Islet precursor cell (in vitro differentiated cells): ENCODE data around the gene MUTYH.

ENCODE experiments used
- DNase-seq: peaks from one replicate; pipeline ENCODE4 v3.0.0-alpha.2; 2018

The MUTYH gene

GRCh38 chr1:45348609-45348965 is 8.3 kb upstream of the MUTYH start:
- DNase-seq = no peak

GRCh38 chr1:45348020-45348419 is 7.8 kb upstream of the MUTYH start:
- DNase-seq = no peak

GRCh38 chr1:45346473-45346872 is 6.2 kb upstream of the MUTYH start:
- no peak for DNase-seq

- DNase-seq = no peak
Observed at GRCh38 chr1:45345014-45345413, 4.8 kb upstream of the MUTYH start.

- no peak for DNase-seq
Observed at GRCh38 chr1:45344499-45344898, 4.3 kb upstream of the MUTYH start.

GRCh38 chr1:45340816-45341466 is 701 bp upstream of the MUTYH start:
- DNase-seq = no peak

- DNase-seq = peak; percentile 58
Observed at GRCh38 chr1:45337630-45338325, 2.5 kb downstream of the MUTYH start.

GRCh38 chr1:45335855-45336324 is 4.3 kb downstream of the MUTYH start:
- DNase-seq = no peak

GRCh38 chr1:45334308-45335245 is 5.7 kb downstream of the MUTYH start:
- peak; percentile 70 for DNase-seq

GRCh38 chr1:45332346-45332720 is 7.9 kb downstream of the MUTYH start:
- no peak for DNase-seq

GRCh38 chr1:45331436-45332345 is 8.5 kb downstream of the MUTYH start:
- DNase-seq = peak; percentile 51

- DNase-seq = peak; percentile 97
Observed at GRCh38 chr1:45329445-45329844, 10.8 kb downstream of the MUTYH start.

- DNase-seq = peak; percentile 75
Observed at GRCh38 chr1:45328680-45329079, 11.6 kb downstream of the MUTYH start.

- DNase-seq = peak; percentile 69
Observed at GRCh38 chr1:45327644-45328515, 12.4 kb downstream of the MUTYH start.

- peak; percentile 93 for DNase-seq
Observed at GRCh38 chr1:45326627-45327623, 13.3 kb downstream of the MUTYH start, which contains the start of gene HPDL. HPDL (plus strand) TSS chr1:45326895; CDS start chr1:45327149, 254 bp downstream.

GRCh38 chr1:45325851-45326506 is 14.3 kb downstream of the MUTYH start:
- peak; percentile 52 for DNase-seq

- DNase-seq = peak; percentile 25
Observed at GRCh38 chr1:45322486-45323040, 17.7 kb downstream of the MUTYH start.

- peak; percentile 8 for DNase-seq
Observed at GRCh38 chr1:45321444-45321843, 18.8 kb downstream of the MUTYH start.

- peak; percentile 53 for DNase-seq
Observed at GRCh38 chr1:45319761-45320160, 20.5 kb downstream of the MUTYH start.
